ENCODE results near the gene PTPRK. TPM values are rescaled to one million over a fixed set of nuclear protein-coding genes. Genes with fewer than 3 reads are reported as not detected.

Gene PTPRK
- polyA plus RNA-seq, 10 donors, result 14.5 to 27.5 (median 18.0) TPM

DNA sequence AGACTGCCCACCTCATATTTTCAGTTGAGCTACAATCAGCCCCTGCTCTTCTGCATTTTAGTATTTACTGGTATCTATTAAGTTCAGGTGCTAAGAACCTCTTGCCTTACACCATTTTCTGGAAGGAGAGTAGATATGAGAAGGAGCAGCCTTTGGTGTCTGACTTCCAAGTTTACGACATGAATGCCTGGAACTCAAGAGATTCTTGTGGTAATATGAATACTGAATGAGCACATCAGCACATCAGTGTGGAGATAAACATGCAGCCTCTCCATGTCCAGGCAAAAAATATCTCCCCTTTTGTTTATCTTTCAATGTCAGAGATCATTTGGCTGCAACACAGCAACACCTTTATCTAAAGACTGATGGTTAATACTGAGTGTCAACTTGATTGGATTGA is 553.8 kb downstream of the PTPRK start:
- DNase-seq, result no peak

DNA sequence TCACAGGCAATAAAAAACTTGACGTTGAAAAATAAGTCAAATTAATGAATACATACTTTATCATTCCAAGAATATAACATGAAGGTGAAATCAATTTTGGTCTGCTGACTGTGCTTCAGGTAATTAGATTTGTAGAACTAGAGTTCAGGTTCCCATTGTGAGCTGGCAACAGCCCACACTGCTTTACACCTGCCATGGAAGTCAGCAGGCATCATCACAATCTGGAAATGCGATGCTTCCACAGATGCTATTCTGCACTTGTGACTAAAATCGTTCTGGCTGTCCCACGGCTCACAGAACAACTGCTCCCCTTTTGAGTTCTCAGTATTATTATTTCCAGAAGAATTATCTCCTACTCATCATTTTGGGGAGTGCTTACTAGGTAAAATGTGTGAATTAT is 556.9 kb downstream of the PTPRK start:
- DNase-seq, result no peak

DNA sequence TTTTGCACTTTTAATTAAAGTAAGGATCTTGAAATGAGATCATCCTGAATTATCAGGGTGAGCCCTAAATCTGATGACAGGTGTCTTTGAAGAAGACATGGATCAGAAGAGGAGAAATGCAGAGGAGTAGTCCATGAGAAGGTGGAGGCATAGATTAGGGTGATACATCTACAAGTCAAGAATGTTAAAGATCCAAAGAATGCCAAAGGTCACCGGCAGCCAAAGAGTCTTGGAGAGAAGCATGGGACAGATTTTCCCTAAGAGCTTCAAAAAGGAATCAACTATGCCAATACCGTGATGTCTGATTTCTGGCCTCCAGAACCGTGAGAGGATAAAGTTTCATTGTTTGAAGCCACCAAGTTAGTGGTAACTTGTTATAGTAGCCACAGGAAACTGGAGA is 560.5 kb downstream of the PTPRK start:
- DNase-seq, result no peak

DNA sequence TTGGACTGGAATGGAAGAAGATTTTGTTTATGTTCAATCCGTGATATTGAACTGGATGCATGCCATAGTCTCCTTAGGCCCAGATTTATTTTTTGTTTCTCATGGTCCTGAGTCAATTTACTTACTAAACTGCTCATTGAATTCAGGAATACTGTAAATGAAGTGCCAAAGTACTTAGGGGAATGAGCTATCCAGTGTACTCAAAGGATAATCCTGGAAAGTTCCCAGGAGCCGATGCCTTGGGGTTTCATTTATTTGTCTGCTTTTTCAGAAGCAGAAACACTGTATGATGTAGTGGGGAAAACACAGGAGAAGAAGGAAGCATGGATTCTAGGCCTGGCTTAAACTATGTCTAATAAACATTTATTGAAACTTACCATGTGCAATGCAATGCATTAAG is 563.4 kb downstream of the PTPRK start:
- DNase-seq, result peak in 2 of 3 donors; percentile 29 to 73

DNA sequence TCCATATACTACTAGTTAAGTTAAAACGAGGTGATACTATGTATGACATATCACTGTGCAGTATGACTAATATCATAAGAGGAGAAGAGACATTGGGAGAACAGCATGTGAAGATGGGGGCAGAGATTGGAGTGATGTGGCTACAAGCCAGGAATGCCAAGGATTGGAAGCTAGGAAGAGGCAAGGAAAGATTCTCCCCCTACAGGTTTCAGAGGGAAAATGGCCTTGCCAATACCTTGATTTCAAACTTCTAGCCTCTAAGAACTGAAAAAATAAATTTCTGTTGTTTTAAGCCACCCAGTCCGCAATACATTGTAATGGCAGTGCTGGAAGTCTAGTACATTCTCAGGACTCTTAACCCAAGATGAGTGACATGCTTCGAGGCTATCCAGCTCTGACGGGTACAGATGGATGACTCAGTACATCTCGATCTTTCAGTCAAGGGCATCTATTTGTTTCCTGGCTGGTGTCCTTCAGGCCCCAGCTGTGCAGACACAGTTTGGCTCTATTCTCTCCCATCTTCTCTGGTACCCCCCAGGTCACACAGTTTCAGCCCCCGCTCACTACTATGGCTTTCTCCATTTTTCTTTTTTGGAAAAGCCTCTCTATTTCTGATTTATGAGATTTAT is 564.0 kb downstream of the PTPRK start:
- peak in 1 of 3 donors; percentile 12 for DNase-seq

DNA sequence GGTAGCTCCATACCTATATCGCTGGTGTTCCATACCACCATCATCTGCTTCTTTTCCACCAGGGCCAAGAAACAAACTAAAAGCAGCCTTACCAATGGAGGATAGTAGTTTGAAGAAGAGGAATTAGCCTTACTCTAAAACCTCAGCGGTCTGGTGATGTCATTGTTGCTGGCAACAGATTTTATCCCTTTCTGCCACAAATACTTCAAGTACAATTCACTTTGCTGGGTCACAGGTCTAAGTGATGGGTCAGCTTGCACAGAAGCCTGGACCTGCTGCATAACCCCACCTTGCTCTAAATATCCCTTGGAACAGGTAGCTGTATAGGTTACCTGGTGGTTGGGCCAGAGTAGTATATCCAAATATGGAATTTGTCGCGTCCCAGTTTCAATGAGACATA is 566.3 kb downstream of the PTPRK start:
- no peak for DNase-seq

DNA sequence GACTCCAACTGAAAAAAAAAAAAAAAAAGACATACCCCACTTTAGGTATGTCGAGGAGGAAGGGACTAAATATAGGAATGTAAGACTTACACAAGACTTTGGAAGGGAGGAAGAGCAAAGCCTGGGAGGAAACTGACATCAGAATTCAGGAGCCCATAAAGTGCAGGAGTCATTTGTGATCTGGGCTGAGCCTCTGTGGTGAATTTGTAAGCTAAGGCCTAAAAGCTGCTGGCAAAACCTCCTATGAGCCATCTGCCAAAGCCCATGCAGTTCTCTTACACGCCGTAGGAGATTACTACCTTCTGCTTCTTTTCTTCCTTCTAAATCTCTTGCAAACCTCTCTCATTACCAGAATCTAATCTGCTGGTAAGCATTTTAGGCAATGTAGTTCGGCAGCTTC is 567.6 kb downstream of the PTPRK start:
- DNase-seq, result peak in 1 of 3 donors; percentile 18

DNA sequence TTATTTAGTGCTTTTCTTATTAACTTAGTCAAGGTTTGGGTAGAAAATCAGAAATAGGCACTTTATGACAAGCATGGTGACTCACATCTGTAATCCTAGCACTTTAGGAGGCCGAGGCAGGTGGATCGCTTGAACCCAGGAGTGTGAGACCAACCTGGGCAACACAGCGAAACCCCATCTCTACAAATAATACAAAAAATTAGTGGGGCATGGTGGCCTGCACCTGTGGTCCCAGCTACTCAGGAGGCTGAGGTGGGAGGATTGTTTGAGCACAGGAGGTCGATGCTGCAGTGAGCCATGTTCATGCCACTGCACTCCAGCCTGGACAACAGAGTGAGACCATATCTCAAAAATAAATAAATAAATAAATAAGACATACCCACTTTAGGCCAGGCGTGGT is 568.2 kb downstream of the PTPRK start:
- no peak for DNase-seq

DNA sequence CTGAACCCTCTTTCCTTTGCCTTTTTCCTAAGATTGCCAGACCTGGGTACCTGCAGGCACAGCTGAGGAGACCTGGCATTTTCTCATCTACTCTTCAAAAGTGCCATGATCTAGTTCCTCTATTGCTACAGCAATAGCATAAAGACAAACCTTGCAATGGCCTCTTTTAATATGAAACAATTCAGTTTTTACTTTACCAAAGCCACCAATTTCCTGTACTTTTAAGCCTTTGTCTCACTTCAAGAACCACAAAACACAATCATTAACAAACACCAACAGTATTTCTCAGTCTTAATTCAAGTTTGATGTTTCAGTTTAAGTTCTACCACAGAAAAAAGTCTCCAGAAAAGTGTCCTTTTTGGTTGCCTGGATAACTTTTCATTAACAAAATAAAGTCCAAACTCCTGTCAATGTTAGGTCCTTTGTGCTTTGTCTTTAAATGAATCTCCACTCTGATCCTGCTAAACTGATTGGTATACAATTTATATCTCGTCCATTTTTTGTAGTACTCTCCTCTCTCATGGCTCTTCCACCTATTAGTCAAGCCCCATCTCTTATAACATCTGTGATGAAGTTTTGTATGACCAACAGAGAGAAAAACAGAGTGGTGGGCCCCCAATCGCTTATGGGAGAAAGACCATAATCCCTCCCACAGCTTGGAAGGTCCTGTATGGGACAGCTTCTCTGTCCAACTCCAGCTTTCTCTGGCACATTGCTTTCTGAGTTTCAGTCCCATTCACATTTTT is 569.1 kb downstream of the PTPRK start:
- DNase-seq, result no peak

DNA sequence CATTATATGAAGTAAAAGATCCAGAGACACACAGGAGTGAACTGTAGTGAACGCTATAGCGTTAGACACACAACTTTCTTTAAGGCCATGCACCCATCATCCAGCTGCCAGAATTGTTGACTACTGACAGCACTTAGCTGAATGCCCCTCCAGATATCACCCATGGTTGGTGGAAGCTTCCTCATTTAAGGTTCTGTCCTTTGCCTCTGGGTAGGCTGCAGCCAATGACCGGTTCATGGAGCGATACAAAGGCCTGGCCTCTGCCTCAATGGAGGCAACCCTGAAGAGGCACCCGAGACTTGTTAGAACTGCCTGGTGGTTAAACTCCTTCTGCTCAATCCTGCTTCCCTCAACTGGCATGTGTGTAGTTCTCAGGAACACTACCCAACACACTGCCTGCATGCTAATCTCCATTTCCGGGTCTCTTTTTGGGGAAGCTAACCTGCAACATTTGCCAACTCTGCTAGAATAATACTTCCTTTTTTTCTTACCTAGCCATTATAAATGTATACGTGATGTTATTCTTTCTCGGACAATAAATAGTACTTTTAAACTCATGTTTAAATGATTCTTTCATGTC is 569.7 kb downstream of the PTPRK start:
- DNase-seq, result no peak

DNA sequence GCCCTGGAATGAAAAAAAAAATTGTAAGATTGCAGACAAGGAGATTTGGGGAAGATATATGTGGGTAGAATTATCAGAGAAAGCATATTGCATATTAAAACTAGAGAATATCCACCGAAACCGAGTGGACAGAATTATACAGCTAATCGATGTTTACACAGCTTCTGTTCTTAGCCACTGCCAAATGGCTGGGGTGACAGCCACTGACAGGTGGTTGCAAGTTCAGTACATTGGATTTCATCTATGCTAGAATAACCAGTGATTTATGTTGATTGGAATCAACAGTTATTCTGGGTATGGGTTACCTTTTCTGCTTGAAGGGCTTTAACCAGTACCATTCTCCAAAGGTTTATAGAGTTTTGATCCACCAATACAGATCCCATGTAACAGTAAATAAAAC is 571.1 kb downstream of the PTPRK start:
- DNase-seq, result peak in 1 of 3 donors; percentile 26

DNA sequence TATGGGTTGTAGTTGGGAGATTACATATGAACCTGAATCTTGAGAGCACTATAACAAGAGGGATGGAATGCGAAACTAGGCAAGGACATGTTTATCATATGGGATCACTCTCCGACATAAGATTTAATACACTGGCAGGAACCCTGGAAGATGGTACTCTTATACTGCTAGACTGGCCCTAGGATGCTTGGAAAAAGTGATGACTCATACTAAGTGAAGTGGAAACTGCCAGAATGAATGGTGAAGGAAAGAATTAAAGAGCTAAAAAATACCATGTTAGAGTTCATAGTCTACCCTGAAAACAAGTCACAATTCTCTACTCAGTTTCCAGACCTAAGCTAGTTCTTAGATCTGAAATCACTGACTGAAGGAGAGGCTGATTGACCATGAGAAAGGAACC is 574.0 kb downstream of the PTPRK start:
- DNase-seq, result no peak

DNA sequence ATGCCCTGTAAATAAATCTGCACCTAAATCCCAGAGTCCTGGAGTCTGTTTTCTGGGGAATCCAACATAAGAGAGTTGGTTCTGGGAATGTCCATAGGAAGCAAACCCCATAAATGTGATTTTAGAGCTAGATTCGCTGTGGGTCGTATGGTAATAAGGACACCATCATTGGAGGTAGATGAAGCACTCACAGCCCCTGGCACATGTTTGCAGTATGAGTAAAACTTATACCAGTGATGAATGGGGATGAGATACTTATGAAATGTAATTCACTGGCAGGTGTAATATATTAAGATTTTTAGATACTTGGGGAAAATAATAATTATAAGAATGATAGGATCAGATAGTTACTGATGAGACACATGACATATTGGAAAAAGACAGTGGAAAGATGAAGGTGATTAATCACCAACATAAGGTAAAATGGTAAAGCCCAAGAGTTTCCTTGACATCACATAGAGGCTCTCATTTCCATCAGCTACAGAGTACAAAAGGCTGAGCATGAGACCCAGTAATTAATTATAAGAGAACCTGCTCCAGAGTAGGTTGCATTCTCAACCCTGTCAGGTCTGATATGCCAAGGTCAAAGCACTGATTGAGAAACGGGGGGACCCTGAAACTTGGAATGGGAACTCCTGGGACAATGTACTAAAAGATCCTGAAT is 574.8 kb downstream of the PTPRK start:
- DNase-seq, result no peak

DNA sequence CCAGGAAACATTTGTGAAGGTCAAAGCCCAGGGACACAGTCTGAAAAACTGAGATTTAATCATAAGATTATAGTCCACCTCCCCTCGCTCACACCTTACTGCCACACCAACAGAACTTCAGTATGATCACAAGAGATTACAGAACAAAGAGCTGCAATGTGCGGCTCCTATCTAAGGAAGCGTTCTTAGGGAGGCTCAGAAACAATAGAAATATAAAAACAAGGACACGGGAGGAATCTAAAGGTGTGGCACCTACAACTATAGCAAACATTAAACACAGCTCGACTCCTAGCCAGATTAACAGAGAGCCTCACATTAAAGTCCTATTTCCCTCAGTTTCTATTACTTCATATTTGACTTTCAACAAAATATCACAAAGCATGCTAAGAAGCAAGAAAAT is 579.2 kb downstream of the PTPRK start:
- DNase-seq, result no peak

DNA sequence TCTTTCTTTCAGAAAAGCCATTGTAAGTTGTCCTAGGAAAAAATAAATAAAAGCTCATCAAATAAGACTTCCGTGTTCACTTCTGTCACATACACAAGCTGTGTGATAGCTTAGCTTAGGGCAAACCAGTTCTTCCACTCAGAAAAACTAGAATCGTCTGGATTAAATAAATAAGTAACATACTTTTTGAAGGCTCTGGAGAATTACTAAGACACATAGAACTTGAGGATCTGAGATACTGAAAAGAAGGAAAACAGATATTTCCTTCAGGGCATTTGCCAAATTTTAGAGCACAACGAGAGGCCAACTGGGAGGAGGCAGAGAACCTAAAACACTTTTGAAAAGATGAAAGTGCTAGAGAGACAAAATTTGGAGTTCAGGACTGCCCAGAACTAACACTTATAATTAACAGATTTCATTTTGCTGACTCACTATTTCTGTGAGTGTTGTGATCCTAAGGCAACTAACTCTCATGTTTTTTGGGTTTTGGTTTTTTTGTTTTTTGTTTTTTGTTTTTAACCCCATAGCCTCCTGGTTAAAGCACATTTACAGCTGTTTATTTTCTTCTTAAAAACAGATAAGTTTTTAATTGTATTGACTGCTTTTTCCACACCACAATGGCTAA is 580.8 kb downstream of the PTPRK start:
- DNase-seq, result peak in 1 of 3 donors; percentile 27

DNA sequence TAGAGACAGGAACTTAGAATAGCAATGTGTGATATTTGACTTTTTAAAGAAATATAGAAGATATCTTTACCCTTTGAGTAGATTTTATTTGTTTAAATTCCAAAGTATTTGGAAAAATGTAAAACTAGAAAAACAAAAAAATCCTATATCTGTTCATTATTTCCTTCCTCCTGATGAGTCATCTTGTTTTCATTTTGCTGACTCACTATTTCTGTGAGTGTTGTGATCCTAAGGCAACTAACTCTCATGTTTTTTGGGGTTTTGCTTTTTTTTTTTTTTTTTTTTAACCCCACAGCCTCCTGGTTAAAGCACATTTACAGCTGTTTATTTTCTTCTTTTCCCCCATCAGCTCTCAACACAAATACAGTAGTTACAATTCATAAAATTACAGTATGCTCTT is 581.7 kb downstream of the PTPRK start:
- DNase-seq, result no peak

DNA sequence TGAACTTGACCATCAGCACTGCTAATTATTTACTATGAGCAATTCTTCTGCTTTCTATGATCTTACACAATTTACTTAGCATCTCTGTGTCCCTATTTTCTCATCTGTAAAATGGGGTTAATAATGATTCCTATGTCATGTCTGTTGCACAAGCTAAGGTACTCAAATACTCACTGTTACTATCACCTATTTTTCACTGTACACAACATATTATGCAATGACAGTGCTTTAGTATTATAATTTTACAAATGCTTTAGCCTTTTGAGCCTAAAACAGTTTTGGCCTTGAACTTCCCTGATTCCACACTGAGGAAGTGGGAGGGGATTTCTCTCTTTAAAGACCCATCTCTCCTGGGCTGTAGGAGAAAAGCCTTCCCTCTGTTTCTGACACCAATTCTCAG is 582.7 kb downstream of the PTPRK start:
- DNase-seq, result no peak

DNA sequence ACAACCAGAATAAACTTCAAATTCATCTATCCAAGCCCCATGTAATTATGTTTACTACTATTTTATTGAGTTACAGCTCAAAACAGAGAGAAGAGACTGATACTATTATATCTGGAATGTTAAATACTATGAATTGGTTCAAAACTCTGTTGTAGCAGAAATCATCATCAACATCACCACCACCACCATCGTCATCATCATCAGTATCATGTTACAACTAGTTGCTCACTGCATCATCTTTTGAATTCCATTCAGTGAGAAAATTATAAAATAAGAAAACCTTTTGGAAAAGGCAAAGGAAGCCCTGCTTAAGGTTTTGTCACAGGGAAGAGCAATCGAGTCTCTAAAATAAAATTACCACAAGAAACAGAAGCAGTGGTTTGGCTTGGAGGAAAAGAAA is 583.3 kb downstream of the PTPRK start:
- no peak for DNase-seq

DNA sequence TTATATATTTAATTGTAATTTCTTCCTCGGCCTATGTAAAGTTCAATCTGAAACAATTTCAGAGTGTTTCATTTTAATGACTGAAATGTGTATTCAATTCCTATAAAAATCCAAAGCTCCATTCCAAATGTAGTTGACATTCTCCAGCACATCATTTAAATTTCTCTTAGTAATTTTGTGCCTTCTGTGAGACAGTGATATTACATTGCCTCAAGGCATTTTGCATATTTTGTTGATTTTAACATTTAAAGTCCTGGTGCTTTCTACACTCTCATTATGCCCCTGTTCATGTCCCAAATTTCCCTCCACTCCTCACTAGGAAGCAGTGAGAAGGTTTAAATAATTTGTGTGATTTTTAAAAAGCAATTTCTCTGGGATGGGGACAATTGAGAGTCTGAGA is 585.4 kb downstream of the PTPRK start:
- DNase-seq, result no peak

DNA sequence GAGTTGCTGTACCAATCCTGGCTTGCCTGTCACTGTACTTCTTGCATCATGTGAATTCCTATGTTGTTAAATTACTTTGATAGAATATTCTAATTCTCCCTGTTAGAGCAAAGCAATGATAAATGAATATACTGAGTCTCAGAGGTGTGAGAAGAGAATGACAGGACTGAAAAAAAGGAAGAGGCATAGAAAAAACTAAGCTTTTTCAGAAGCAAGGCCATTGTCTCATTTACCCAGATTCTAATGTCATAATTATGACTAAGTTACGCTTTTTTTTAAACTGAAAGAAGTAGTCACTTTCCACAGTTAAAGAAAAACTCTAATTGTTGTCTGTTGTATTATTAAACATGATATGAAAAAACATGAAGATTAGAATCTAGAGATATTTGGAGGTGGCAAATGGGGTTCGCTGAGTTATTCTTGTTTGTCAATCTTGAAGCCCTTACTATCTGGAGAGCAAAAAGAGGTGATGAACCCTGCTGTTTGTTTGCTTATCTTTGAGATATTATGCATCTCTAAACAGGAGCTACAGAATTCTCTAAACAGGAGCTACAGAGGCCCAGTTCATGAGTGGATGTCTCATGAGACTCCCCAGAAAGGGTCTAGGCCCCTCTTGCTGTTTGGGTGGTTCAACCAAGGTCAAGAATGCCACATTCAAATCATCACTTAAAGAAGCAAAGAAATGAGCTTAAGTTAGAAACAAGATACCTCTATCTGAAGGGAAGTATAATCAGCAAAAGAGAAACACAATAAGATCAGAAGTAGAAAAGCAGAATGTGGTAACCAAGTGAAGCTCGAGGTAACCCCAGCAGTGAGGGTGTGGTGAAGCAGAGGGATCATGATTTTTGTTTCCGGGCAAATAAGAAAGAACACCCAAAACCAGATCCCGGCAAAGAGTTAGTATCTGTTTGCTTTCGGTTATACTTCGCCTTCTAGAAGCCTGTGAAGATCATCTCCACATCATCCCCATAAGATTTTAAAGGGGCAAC is 586.3 kb downstream of the PTPRK start:
- no peak for DNase-seq

DNA sequence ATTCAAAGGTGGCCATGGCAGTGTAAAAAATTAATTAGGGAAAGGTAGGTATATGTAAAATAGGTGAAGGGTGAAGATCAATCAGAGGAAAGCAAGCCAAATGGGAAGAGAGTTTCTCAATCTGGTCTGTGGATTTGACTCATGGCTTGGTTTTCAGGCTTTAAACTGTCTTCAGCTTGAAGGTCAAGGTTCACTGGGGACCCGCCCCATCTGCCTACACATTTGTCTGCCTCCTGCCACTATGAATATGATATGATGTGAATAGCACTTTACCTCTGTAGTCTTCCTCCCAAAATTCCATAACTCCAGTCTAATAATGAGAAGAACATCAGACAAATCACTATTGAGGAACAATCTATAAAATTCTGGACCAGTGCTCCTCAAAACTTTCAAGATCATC is 587.3 kb downstream of the PTPRK start:
- no peak for DNase-seq

Data from muscle of back (tissue), 11 donors.